A549 (cell line): ENCODE results near the gene TBC1D8.

Experiments used
- BHLHE40 ChIP-seq: IDR thresholded peaks from 2 replicates; pipeline ENCODE4 v1.6.1; 2012; ENCODE audit warnings: low read depth, low read length, inconsistent platforms
- CEBPB ChIP-seq, 2 experiments: fragments of >200 bp in 1 of 2; sonication (Bioruptor Twin) in 1 of 2; formaldehyde crosslinking in 1 of 2; IDR thresholded peaks; 2 replicates each; pipeline ENCODE4 v1.6.1; 2012 to 2016
- EP300 ChIP-seq, 2 experiments: fragments of >200 bp; sonication (Bioruptor Twin); formaldehyde crosslinking; IDR thresholded peaks; 2 replicates in 1 of 2; 3 replicates in 1 of 2; pipeline ENCODE4 v1.6.1; 2016 to 2017
- POLR2A ChIP-seq: IDR thresholded peaks from 2 replicates; pipeline ENCODE4 v1.6.1; 2012; ENCODE audit warnings: mild to moderate bottlenecking, low read length
- RFX5 ChIP-seq: fragments of 450-650 bp; IDR thresholded peaks from 2 replicates; pipeline ENCODE4 v1.7.1; 2014; ENCODE audit warnings: antibody characterized with exemption, mild to moderate bottlenecking, moderate library complexity
- ZC3H11A ChIP-seq: fragments of 450-650 bp; IDR thresholded peaks from 2 replicates; pipeline ENCODE4 v1.6.1; 2014; ENCODE audit warnings: antibody characterized with exemption, mild to moderate bottlenecking
- ZFP36 ChIP-seq: fragments of 450-650 bp; IDR thresholded peaks from 2 replicates; pipeline ENCODE4 v1.6.1; 2014; ENCODE audit warnings: borderline replicate concordance; ENCODE audit not compliant: partially characterized antibody
- ZSCAN20 ChIP-seq: fragments of 250-450 bp; sonication (Bioruptor Pico); IDR thresholded peaks from 2 replicates; pipeline ENCODE4 v1.8.0; 2022; ENCODE audit warnings: mild to moderate bottlenecking, moderate library complexity
- TF ChIP-seq, protein P1 (sequence below): fragments of >200 bp; sonication (Bioruptor Twin); formaldehyde crosslinking; IDR thresholded peaks from 2 replicates; pipeline ENCODE4 v1.6.1; 2016
- TF ChIP-seq, protein P2 (sequence below): fragments of >200 bp; sonication (Bioruptor Twin); formaldehyde crosslinking; IDR thresholded peaks from 3 replicates; pipeline ENCODE4 v1.5.1; 2016
- TF ChIP-seq, protein P3 (sequence below): fragments of 200-600 bp; sonication (generic); IDR thresholded peaks from 2 replicates; pipeline ENCODE4 v1.6.1; 2016; ENCODE audit warnings: antibody characterized with exemption, mild to moderate bottlenecking, moderate library complexity
- TF ChIP-seq, protein P4 (sequence below): IDR thresholded peaks from 2 replicates; pipeline ENCODE4 v1.6.1; 2012

DNA sequence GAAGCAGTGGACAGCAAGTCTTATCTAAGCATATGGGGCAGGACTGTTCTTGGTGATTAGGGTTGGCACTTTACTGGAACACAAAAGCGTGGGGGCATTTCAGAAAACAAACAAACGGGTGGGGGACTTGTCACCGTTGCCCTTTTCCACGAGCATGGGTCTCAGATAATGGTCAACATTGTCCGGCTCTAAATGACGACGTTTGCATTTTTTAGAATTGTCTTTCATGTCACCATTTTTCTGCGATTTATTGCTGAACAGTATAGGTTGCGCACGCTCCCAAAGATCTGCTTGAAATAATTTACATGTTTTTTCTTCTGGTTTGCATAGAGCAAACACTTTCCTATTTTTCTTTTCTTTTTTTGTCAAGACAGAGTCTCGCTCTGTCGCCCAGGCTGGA lies 46.6 kb upstream of the TBC1D8 start:
- TF ChIP-seq CEBPB (IDR thresholded peaks at IDR 0.05), result no peak
- no peak for TF ChIP-seq BHLHE40
- TF ChIP-seq, protein P1, sequence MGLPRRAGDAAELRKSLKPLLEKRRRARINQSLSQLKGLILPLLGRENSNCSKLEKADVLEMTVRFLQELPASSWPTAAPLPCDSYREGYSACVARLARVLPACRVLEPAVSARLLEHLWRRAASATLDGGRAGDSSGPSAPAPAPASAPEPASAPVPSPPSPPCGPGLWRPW, result no peak
- no peak for TF ChIP-seq RFX5
- TF ChIP-seq ZFP36, result no peak
- TF ChIP-seq ZC3H11A, result no peak
- TF ChIP-seq, protein P2, sequence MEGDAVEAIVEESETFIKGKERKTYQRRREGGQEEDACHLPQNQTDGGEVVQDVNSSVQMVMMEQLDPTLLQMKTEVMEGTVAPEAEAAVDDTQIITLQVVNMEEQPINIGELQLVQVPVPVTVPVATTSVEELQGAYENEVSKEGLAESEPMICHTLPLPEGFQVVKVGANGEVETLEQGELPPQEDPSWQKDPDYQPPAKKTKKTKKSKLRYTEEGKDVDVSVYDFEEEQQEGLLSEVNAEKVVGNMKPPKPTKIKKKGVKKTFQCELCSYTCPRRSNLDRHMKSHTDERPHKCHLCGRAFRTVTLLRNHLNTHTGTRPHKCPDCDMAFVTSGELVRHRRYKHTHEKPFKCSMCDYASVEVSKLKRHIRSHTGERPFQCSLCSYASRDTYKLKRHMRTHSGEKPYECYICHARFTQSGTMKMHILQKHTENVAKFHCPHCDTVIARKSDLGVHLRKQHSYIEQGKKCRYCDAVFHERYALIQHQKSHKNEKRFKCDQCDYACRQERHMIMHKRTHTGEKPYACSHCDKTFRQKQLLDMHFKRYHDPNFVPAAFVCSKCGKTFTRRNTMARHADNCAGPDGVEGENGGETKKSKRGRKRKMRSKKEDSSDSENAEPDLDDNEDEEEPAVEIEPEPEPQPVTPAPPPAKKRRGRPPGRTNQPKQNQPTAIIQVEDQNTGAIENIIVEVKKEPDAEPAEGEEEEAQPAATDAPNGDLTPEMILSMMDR, result no peak
- TF ChIP-seq, protein P3, sequence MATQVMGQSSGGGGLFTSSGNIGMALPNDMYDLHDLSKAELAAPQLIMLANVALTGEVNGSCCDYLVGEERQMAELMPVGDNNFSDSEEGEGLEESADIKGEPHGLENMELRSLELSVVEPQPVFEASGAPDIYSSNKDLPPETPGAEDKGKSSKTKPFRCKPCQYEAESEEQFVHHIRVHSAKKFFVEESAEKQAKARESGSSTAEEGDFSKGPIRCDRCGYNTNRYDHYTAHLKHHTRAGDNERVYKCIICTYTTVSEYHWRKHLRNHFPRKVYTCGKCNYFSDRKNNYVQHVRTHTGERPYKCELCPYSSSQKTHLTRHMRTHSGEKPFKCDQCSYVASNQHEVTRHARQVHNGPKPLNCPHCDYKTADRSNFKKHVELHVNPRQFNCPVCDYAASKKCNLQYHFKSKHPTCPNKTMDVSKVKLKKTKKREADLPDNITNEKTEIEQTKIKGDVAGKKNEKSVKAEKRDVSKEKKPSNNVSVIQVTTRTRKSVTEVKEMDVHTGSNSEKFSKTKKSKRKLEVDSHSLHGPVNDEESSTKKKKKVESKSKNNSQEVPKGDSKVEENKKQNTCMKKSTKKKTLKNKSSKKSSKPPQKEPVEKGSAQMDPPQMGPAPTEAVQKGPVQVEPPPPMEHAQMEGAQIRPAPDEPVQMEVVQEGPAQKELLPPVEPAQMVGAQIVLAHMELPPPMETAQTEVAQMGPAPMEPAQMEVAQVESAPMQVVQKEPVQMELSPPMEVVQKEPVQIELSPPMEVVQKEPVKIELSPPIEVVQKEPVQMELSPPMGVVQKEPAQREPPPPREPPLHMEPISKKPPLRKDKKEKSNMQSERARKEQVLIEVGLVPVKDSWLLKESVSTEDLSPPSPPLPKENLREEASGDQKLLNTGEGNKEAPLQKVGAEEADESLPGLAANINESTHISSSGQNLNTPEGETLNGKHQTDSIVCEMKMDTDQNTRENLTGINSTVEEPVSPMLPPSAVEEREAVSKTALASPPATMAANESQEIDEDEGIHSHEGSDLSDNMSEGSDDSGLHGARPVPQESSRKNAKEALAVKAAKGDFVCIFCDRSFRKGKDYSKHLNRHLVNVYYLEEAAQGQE, result no peak
- TF ChIP-seq, protein P4, sequence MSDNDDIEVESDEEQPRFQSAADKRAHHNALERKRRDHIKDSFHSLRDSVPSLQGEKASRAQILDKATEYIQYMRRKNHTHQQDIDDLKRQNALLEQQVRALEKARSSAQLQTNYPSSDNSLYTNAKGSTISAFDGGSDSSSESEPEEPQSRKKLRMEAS, result no peak
- no peak for TF ChIP-seq EP300 (IDR thresholded peaks at IDR 0.05)
- no peak for TF ChIP-seq POLR2A
- no peak for TF ChIP-seq ZSCAN20
